Stimulated activated CD4-positive, alpha-beta T cell treated with anti-CD3 and anti-CD28 coated beads, TNF-alpha, amount 100 ng/mL, for 1 hour (primary cell): ENCODE measurements around the gene HSD17B11.
"Not testable (repeated sequence)": the region's sequence is repeated elsewhere in the genome, so short reads cannot be mapped to it uniquely, and the experiment has no call there.

ENCODE experiments used
- DNase-seq, 3 donors: peaks; one replicate each; pipeline ENCODE4 v3.0.0-alpha.2; 2020; ENCODE audit warnings: low read depth in 3 of 3, low spot score in 1 of 3

The HSD17B11 gene

GRCh38 chr4:87360338-87360935, 30.6 kb downstream of the HSD17B11 start:
- no peak for DNase-seq

- DNase-seq: no peak
Observed at GRCh38 chr4:87359258-87359657, 31.7 kb downstream of the HSD17B11 start.

DNA sequence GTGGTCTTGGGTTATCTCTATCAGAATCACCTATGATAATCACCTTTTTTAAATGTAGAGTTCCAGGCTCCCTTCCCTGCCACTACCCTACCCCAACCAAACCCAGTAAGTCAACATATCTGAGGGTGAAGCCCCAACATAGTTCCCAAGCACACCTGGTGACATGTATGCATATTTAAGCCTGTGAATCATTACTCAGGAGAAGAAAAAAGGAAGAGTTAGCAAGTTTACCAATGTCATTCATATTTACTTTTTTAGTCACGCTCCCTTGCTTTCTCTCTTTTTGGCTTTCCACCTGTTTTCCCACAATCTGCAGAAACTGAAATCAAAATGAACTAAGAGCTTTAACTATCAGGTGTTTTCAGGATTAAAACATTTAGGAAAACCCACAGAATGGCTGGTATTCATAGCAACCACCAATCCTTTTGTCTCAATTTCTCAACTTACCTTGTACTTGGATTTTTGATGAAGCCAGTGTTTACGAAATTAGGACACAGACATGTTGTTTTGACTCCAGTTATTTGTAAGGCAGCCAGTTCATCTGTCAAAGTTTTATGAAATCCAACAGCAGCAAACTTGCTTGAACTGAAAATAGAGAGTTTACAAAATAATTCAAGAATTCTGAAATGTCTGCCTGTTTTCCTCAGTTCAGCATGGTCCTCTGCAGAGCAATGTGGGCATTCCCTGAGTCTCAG, 34.0 kb downstream of the HSD17B11 start:
- DNase-seq: no peak

- no peak for DNase-seq
Observed at GRCh38 chr4:87354168-87355102, 36.6 kb downstream of the HSD17B11 start.

- peak in 2 of 3 donors; percentile 1 to 4 for DNase-seq
Observed at GRCh38 chr4:87353592-87353991, 37.4 kb downstream of the HSD17B11 start.

GRCh38 chr4:87345139-87345538, 45.8 kb downstream of the HSD17B11 start:
- DNase-seq: no peak

DNA sequence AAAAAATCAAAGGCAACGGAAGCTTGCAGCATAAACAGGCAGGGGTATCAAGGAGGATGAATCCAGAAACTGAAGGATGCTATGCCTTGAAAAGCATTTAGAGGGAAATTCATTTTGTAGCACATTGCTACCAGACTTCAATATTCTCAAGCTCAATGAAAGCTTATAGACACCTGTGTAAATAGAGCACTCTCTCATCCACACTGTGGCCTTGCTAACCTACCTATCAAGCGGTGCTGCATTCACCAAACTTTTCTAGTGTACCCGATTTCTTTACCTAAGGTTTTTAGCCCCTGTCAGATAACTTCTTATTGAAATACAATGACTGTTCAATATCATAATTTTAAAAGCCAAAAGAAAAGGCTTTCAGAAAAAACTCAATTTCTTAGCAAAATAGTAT, 48.1 kb downstream of the HSD17B11 start:
- no peak for DNase-seq

DNA sequence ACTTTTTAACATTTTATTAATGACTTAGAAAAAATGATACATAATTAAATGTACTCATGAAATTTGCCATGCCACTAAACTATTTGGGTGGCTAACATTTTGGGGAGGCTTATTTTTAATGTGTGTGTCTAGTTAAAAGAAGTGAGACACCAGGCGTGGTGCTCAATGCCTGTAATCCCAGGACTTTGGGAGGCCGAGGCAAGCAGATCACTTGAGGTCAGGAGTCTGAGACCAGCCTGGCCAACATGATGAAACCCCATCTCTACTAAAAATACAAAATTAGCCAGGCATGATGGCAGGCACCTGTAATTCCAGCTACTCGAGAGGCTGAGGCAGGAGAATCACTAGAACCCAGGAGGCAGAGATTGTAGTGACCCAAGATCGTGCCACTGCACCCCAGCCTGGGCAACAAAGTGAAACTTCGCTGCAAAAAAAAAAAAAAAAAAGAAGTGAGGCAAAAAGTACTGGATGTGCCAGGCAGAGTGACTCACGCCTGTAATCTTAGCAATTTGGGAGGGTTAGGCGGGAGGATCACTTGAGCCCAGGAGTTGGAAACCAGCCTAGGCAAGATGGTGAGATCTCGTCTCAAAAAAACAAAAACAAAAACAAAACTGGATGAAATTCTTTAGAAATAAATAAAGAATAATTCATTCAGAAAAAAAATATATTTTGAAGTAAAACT, 48.9 kb downstream of the HSD17B11 start:
- not testable (repeated sequence) for DNase-seq

- DNase-seq: no peak
Observed at GRCh38 chr4:87339440-87339839, 51.5 kb downstream of the HSD17B11 start.

DNA sequence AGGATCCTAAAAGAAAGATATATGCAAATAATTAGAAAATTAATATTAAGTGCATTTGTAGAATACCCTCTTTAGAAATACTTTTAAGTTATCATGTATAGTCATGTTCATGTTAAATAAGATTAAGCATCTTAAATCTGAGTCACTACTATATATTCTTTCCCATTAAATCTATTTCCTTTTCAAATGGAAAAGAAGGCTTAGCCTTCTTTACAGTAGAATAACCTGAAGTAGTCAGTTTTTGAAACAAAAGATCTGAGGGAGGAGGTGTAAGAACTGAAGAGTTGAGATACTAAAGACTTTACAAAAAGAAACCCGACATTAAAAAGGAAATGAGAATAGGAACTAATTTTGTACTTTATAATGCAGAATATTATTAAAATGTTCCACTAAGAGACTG, 53.6 kb downstream of the HSD17B11 start:
- DNase-seq: no peak

DNA sequence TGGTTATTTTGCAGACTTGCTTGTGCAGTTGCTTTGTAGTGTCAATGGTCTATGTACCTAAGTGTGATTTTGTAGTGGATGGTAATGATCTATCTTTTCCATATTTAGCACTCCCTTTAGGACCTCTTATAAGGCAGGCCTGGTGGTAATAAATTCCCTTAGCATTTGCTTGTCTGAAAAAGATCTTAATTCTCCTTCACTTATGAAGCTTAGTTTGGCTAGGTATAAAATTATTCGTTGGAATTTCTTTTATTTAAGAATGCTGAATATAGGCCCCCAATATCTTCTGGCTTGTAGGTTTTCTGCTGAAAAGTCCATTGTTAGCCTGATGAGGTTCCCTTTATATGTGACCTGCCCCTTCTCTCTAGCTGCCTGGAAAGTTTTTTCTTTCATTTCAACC, 57.7 kb downstream of the HSD17B11 start:
- no peak for DNase-seq

GRCh38 chr4:87330761-87331160, 60.2 kb downstream of the HSD17B11 start:
- DNase-seq: no peak

DNA sequence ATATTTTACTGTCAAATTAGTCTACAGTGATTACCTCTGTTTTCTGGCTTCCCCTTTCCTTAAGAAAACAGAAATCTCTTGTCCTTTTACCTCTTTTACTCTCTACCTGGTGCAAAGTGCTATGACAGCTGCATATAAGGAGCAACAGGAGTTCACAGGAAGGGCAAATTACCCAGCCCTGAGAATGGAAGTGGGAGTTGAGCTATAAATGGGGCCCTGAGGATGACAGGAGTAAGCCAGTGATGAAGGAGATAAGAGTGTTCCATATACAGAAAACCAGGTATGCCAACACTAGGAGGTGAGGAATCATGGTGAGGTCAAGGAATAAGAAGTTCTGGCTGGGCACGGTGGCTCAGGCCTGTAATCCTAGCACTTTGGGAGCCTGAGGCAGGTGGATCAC, 63.9 kb downstream of the HSD17B11 start:
- DNase-seq: no peak

GRCh38 chr4:87326460-87326859, 64.5 kb downstream of the HSD17B11 start:
- DNase-seq: no peak

DNA sequence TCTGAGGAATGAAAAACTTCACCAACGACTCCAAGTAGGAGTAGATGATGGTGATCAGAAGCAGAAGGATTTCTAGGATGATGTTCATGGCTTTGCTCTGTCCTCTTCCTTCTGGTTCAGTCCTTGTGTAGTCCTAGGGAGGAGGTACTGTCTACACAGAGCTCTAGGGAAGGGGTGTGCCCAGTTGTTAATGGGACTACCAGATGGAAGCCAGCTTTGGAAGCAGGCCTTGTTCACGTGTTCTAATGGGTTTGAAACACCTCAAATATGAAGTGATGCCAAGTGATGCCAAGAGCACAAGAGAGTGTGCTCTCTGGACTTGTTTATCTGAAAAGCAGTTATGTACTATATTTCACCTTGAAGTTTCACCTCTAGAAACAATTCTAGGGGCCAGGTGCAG, 68.2 kb downstream of the HSD17B11 start, which contains the start of gene HSD17B13:
TSS of gene HSD17B13 (minus strand) at position 129 of the 400 bp plus-strand sequence. CDS start at position 88, 41 bp downstream.
- DNase-seq: no peak

DNA sequence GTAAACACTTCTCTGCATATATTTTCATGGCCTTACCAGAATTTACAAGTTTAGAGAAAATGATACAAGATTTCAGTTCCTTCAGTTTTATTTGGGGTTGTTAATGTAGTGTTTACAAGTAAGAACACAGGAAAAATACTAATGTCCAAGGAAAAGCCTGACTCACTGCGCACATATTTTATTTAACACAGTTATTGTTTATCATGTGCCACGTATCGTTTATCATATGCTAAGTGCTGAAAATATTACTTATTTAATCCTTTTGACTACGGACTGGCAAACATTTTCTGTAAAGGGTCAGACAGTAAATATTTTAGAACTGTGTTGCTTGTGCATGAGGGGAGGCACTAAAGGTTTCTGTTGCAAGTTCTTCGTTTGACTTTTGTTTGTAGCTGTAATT, 69.1 kb downstream of the HSD17B11 start:
- no peak for DNase-seq

- no peak for DNase-seq
Observed at GRCh38 chr4:87317527-87317926, 73.5 kb downstream of the HSD17B11 start.

DNA sequence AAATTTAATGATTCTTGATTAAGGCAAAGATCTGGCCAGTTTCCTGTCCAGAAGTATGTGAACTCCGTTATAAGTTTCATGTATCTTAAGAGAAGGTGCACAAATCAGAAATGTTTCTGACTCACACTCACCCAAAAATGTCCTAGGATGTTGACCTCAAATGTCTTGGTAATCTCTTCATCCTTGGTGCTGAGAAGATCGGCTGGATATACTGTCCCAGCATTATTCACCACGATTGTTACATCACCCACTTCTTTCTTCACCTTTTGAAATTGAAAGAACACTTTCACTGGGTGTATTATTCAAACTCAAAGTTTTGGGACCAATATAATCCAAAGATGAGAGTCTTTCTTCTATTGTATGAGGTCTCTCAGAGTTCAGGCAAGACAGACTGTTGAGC, 74.0 kb downstream of the HSD17B11 start:
- DNase-seq: no peak

- not testable (repeated sequence) for DNase-seq
Observed at GRCh38 chr4:87315000-87315399, 76.0 kb downstream of the HSD17B11 start.

DNA sequence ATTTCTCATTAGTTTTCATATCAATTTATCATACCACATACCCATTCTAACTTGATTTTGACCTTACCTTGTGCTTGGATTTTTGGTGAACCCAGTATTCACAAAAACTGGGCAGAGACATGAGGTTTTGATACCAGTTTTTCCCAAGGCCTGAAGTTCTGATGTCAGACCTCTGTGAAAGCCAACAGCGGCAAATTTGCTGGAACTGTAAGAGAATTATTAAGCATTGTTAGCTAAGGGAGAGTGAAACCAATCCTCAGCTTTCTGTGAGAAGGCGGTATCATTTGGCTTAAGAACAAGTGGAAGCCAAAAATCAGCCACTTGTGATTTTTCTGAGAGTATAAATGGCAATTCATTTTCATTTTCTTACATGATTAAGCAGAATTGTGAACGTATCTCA, 77.2 kb downstream of the HSD17B11 start:
- no peak for DNase-seq

- DNase-seq: no peak
Observed at GRCh38 chr4:87311684-87312083, 79.3 kb downstream of the HSD17B11 start.
